HL-60/S4 (cell line): ENCODE data around the gene TTC13.

Source experiments
- in situ Hi-C: fragments of 300-500 bp; cut with MboI; formaldehyde crosslinking; loops from 2 replicates; pipeline ENCODE4 v1.14.3; 2022; ENCODE audit warnings: low sequenced_read_pairs

The TTC13 gene

GRCh38 chr1:230910755-230911117 is 67.9 kb downstream of the TTC13 start:
- in situ Hi-C loops = loop anchor here (25.0 kb wide), 1 partner anchor 302 kb away; no protein-coding TSS in a partner anchor

- in situ Hi-C loops = loop anchor here (25.0 kb wide), 1 partner anchor 302 kb away; no protein-coding TSS in a partner anchor
Measured at GRCh38 chr1:230909974-230910754, 68.5 kb downstream of the TTC13 start.

GRCh38 chr1:230907472-230908205 is 71.0 kb downstream of the TTC13 start:
- in situ Hi-C loops = loop anchor here (25.0 kb wide), 1 partner anchor 305 kb away; no protein-coding TSS in a partner anchor

GRCh38 chr1:230906226-230906625 is 72.4 kb downstream of the TTC13 start:
- in situ Hi-C loops = loop anchor here (25.0 kb wide), 1 partner anchor 306 kb away; no protein-coding TSS in a partner anchor

- in situ Hi-C loops = loop anchor here (25.0 kb wide), 1 partner anchor 307 kb away; no protein-coding TSS in a partner anchor
Measured at GRCh38 chr1:230905733-230906132, 72.9 kb downstream of the TTC13 start.

GRCh38 chr1:230902349-230902923 is 76.2 kb downstream of the TTC13 start:
- in situ Hi-C loops = loop anchor here (25.0 kb wide), 1 partner anchor 310 kb away; no protein-coding TSS in a partner anchor

GRCh38 chr1:230901671-230902070 is 77.0 kb downstream of the TTC13 start:
- in situ Hi-C loops = loop anchor here (25.0 kb wide), 1 partner anchor 311 kb away; no protein-coding TSS in a partner anchor

GRCh38 chr1:230900984-230901383 is 77.7 kb downstream of the TTC13 start:
- in situ Hi-C loops = loop anchor here (25.0 kb wide), 1 partner anchor 311 kb away; no protein-coding TSS in a partner anchor

- in situ Hi-C loops = loop anchor here (25.0 kb wide), 1 partner anchor 312 kb away; no protein-coding TSS in a partner anchor
Measured at GRCh38 chr1:230899841-230900251, 78.8 kb downstream of the TTC13 start.

- in situ Hi-C loops = no loop called here
Measured at GRCh38 chr1:230898748-230899147, 79.9 kb downstream of the TTC13 start.

GRCh38 chr1:230898144-230898543 is 80.5 kb downstream of the TTC13 start:
- in situ Hi-C loops = no loop called here

GRCh38 chr1:230896779-230897178 is 81.9 kb downstream of the TTC13 start:
- in situ Hi-C loops = no loop called here

- in situ Hi-C loops = no loop called here
Measured at GRCh38 chr1:230895452-230895851, 83.2 kb downstream of the TTC13 start.

- in situ Hi-C loops = no loop called here
Measured at GRCh38 chr1:230894664-230895063, 84.0 kb downstream of the TTC13 start.

- in situ Hi-C loops = no loop called here
Measured at GRCh38 chr1:230894032-230894431, 84.6 kb downstream of the TTC13 start.

- in situ Hi-C loops = no loop called here
Measured at GRCh38 chr1:230892018-230892491, 86.6 kb downstream of the TTC13 start.

GRCh38 chr1:230891413-230891812 is 87.2 kb downstream of the TTC13 start:
- in situ Hi-C loops = no loop called here

- in situ Hi-C loops = no loop called here
Measured at GRCh38 chr1:230884646-230885045, 94.0 kb downstream of the TTC13 start.

GRCh38 chr1:230883967-230884366 is 94.7 kb downstream of the TTC13 start:
- in situ Hi-C loops = no loop called here

- in situ Hi-C loops = no loop called here
Measured at GRCh38 chr1:230879778-230880177, 98.9 kb downstream of the TTC13 start.

GRCh38 chr1:230878591-230878990 is 100.1 kb downstream of the TTC13 start:
- in situ Hi-C loops = no loop called here
